Muscle layer of colon (tissue), 2 donors: ENCODE data around the gene DOP1B.

Experiments used
- H3K27ac ChIP-seq: one replicate; pipeline ENCODE4 v1.7.0; 2013; ENCODE audit warnings: low read depth, mild to moderate bottlenecking, low read length, moderate library complexity
- H3K27me3 ChIP-seq, 2 donors: one replicate each; pipeline ENCODE4 v1.7.0; 2013; ENCODE audit warnings: low read length in 2 of 2, mild to moderate bottlenecking in 2 of 2; ENCODE audit not compliant: insufficient read depth in 2 of 2, control insufficient read depth in 1 of 2
- H3K36me3 ChIP-seq: one replicate; pipeline ENCODE4 v1.7.0; 2013; ENCODE audit warnings: mild to moderate bottlenecking, low read length; ENCODE audit not compliant: insufficient read depth
- H3K4me1 ChIP-seq: one replicate; pipeline ENCODE4 v1.7.0; 2013; ENCODE audit warnings: mild to moderate bottlenecking, low read length; ENCODE audit not compliant: insufficient read depth
- H3K4me3 ChIP-seq, 2 donors: one replicate each; pipeline ENCODE4 v1.7.0; 2013; ENCODE audit warnings: low read length in 2 of 2, low read depth in 1 of 2, mild to moderate bottlenecking in 1 of 2, moderate library complexity in 1 of 2
- H3K9ac ChIP-seq: one replicate; pipeline ENCODE4 v1.7.0; 2013; ENCODE audit warnings: low read length
- H3K9me3 ChIP-seq: one replicate; pipeline ENCODE4 v1.7.0; 2013; ENCODE audit warnings: mild to moderate bottlenecking, low read length
- donor health status: abdominal sarcoma.
- donor health status: Adenocarcinoma of cecum.

Gene DOP1B

GRCh38 chr21:36162631-36163030, 6.0 kb downstream of the DOP1B start:
- Histone ChIP-seq H3K9ac (no peak overlapping the region), H3K27ac (no peak overlapping the region), H3K27me3 (no peaks in the 10 kb centered on the region), H3K36me3 (no peaks in the 10 kb centered on the region), H3K4me1 (peaks cover 4% of the 10 kb centered on the region), H3K9me3 (no peaks in the 10 kb centered on the region), H3K4me3 (no peak overlapping the region)

- no peak overlapping the region for H3K9ac ChIP-seq
- peaks cover 4% of the 10 kb centered on the region for H3K4me1 ChIP-seq
- no peaks in the 10 kb centered on the region for H3K9me3 ChIP-seq
- no peak overlapping the region for H3K27ac ChIP-seq
- H3K36me3 ChIP-seq: no peaks in the 10 kb centered on the region
- no peaks in the 10 kb centered on the region for H3K27me3 ChIP-seq
- no peak overlapping the region for H3K4me3 ChIP-seq
Observed at GRCh38 chr21:36163750-36164741, 7.4 kb downstream of the DOP1B start.

- Histone ChIP-seq H3K9me3 (no peaks in the 10 kb centered on the region), H3K27ac (no peak overlapping the region), H3K36me3 (peaks cover 4% of the 10 kb centered on the region), H3K4me3 (no peak overlapping the region), H3K4me1 (peaks cover 4% of the 10 kb centered on the region), H3K27me3 (no peaks in the 10 kb centered on the region), H3K9ac (no peak overlapping the region)
Observed at GRCh38 chr21:36165356-36165755, 8.7 kb downstream of the DOP1B start.

- Histone ChIP-seq H3K4me3 (no peak overlapping the region), H3K36me3 (peaks cover 4% of the 10 kb centered on the region), H3K4me1 (peaks cover 4% of the 10 kb centered on the region), H3K27ac (no peak overlapping the region), H3K27me3 (no peaks in the 10 kb centered on the region), H3K9ac (no peak overlapping the region), H3K9me3 (no peaks in the 10 kb centered on the region)
Observed at GRCh38 chr21:36166705-36167104, 10.1 kb downstream of the DOP1B start.

GRCh38 chr21:36167541-36167940, 10.9 kb downstream of the DOP1B start:
- H3K4me1 ChIP-seq: peaks cover 4% of the 10 kb centered on the region
- no peaks in the 10 kb centered on the region for H3K27me3 ChIP-seq
- peaks cover 4% of the 10 kb centered on the region for H3K36me3 ChIP-seq
- no peak overlapping the region for H3K9ac ChIP-seq
- no peak overlapping the region for H3K27ac ChIP-seq
- H3K4me3 ChIP-seq: no peak overlapping the region
- H3K9me3 ChIP-seq: no peaks in the 10 kb centered on the region

GRCh38 chr21:36169470-36170128, 13.0 kb downstream of the DOP1B start:
- H3K36me3 ChIP-seq: peaks cover 4% of the 10 kb centered on the region
- no peak overlapping the region for H3K27ac ChIP-seq
- H3K9me3 ChIP-seq: no peaks in the 10 kb centered on the region
- H3K27me3 ChIP-seq: no peaks in the 10 kb centered on the region
- H3K4me3 ChIP-seq: no peak overlapping the region
- H3K4me1 ChIP-seq: peaks cover 4% of the 10 kb centered on the region
- no peak overlapping the region for H3K9ac ChIP-seq

- Histone ChIP-seq H3K36me3 (peaks cover 4% of the 10 kb centered on the region), H3K9me3 (no peaks in the 10 kb centered on the region), H3K4me1 (peaks cover 4% of the 10 kb centered on the region), H3K27me3 (no peaks in the 10 kb centered on the region), H3K27ac (no peak overlapping the region), H3K4me3 (no peak overlapping the region), H3K9ac (no peak overlapping the region)
Observed at GRCh38 chr21:36170823-36171222, 14.2 kb downstream of the DOP1B start.

- peaks cover 4% of the 10 kb centered on the region for H3K4me1 ChIP-seq
Observed at GRCh38 chr21:36171336-36171735, 14.7 kb downstream of the DOP1B start.

GRCh38 chr21:36171741-36172331, 15.2 kb downstream of the DOP1B start:
- H3K27ac ChIP-seq: no peak overlapping the region
- no peak overlapping the region for H3K4me3 ChIP-seq
- no peaks in the 10 kb centered on the region for H3K4me1 ChIP-seq
- no peak overlapping the region for H3K9ac ChIP-seq
- H3K27me3 ChIP-seq: no peaks in the 10 kb centered on the region
- H3K9me3 ChIP-seq: no peaks in the 10 kb centered on the region
- H3K36me3 ChIP-seq: peaks cover 4% of the 10 kb centered on the region

More at GRCh38 chr21:36171336-36171735, 14.7 kb downstream of the DOP1B start:
- Histone ChIP-seq H3K27ac (no peak overlapping the region), H3K36me3 (peaks cover 4% of the 10 kb centered on the region), H3K27me3 (no peaks in the 10 kb centered on the region), H3K4me3 (no peak overlapping the region), H3K9me3 (no peaks in the 10 kb centered on the region), H3K9ac (no peak overlapping the region)

GRCh38 chr21:36174780-36175179, 18.2 kb downstream of the DOP1B start:
- H3K36me3 ChIP-seq: no peaks in the 10 kb centered on the region
- no peak overlapping the region for H3K9ac ChIP-seq
- no peak overlapping the region for H3K4me3 ChIP-seq
- no peaks in the 10 kb centered on the region for H3K4me1 ChIP-seq
- no peak overlapping the region for H3K27ac ChIP-seq
- H3K27me3 ChIP-seq: no peaks in the 10 kb centered on the region
- no peaks in the 10 kb centered on the region for H3K9me3 ChIP-seq

- Histone ChIP-seq H3K36me3 (no peaks in the 10 kb centered on the region), H3K27ac (no peak overlapping the region), H3K9me3 (no peaks in the 10 kb centered on the region), H3K9ac (no peak overlapping the region), H3K4me1 (no peaks in the 10 kb centered on the region), H3K27me3 (no peaks in the 10 kb centered on the region), H3K4me3 (no peak overlapping the region)
Observed at GRCh38 chr21:36175771-36176565, 19.3 kb downstream of the DOP1B start.
